DOHH2 (cell line): ENCODE results near the gene RUNDC1.

Experiments used
- CTCF ChIP-seq: fragments of 200-600 bp; sonication (generic); IDR thresholded peaks from one replicate; pipeline ENCODE4 v1.5.1; 2014; ENCODE audit warnings: antibody characterized with exemption, mild to moderate bottlenecking, low read depth, low read length; ENCODE audit not compliant: poor library complexity, severe bottlenecking
- EZH2phosphoT487 ChIP-seq: fragments of 200-600 bp; sonication (generic); IDR thresholded peaks from 2 replicates; pipeline ENCODE4 v1.6.1; 2017; ENCODE audit warnings: borderline replicate concordance, mild to moderate bottlenecking, antibody characterized with exemption, low read length, moderate library complexity, mixed read lengths

DNA sequence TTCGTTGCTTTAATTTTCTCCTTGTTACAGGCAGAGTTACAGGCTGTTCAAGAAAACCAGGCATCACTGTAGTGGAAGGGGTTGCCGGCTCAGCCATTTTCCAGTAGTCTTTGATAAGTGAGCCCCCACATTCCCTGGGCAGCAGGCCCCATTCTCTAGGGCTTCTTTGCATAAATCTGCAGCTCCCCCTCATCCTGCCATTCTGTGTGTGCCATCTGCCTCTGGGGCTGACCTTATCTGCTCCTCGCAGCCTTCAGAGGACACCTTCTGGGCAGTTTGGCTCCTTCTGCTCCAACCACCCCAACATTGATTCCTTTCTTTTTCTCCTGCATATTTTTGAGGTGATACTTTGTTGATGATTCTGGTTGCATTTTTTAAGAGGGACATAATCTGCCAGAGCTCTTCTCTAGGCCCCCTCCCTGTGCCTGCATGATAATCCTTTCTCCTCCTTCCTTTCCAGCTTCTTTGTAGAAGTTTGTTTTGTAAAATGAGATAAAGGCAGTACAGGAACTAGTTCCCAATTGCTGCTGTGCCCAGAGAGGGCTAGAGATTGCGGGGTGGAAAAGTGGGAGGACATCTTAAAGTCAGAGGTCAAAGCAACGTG, 61.8 kb downstream of the RUNDC1 start:
- TF ChIP-seq CTCF (no peak), EZH2phosphoT487 (no peak)
